GM18870 (cell line): Measurements from ENCODE around the gene PROB1.
"Not testable (repeated sequence)": the region's sequence is repeated elsewhere in the genome, so short reads cannot be mapped to it uniquely, and the experiment has no call there.

Experiments
- ATAC-seq: cut with Tn5 transposase; IDR thresholded peaks from one replicate; pipeline ENCODE4 v1.9.1; 2021; ENCODE audit warnings: moderate library complexity; ENCODE audit not compliant: unreplicated experiment

PROB1 gene

GRCh38 chr5:139393497-139394122 is 1.3 kb downstream of the PROB1 start:
- ATAC-seq: no peak

GRCh38 chr5:139392678-139393496 is 2.0 kb downstream of the PROB1 start:
- ATAC-seq: peak; percentile 37

- ATAC-seq: no peak
These were observed 2.6 kb downstream of the PROB1 start for GRCh38 chr5:139392324-139392677.

- no peak for ATAC-seq
These were observed 3.2 kb downstream of the PROB1 start for GRCh38 chr5:139391570-139392323.

DNA sequence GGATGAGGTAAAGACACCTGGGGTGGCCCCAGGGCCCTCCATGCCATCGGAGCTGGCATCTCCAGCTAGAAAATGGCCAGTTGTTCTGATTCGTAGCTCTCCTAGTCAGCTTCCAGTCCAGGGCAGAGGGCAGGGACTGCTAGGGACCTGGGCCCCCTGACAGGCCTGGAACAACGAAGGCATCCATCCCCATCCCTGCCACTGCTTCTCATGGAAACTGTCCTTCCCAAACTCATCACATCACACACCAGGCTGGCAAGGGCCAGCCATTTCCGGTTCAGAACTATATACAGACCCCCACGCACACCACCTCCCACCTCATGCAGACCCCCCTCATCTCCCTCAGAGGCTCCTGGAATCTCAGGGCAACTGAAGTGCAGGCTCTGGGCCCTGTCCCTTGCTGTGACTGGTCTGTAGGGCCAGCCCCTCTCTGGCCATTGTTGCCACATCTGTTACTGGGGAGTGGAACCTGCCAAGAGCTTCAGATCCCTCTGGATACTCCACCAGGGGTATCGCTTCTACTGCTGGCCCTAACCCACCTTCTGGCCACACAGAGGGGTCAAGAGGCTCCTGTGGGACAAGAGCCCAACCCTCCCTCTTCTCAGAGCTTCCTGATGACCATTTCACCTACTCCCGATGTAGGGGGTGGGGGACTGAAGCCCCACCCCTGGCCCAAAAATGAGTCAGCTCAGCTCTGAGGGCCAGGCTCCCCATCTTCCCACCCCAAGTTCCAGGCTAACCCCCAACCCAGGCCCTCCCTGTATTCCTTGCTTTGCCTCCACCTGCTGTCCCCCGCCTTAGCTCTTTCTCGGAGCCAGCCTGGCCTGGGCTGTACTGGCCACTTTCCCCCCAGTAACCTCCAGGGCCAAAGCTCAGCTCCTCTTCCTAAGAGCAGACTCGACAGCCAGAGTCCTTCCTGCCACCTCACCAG is 4.0 kb downstream of the PROB1 start:
- ATAC-seq: no peak

GRCh38 chr5:139389701-139390638 is 4.9 kb downstream of the PROB1 start, which contains the start of gene MZB1:
Gene MZB1, minus strand, starts transcription at chr5:139389913. Its CDS starts 57 bp downstream, at chr5:139389856.
- peak; percentile 41 for ATAC-seq

GRCh38 chr5:139388198-139388821 is 6.6 kb downstream of the PROB1 start:
- no peak for ATAC-seq

DNA sequence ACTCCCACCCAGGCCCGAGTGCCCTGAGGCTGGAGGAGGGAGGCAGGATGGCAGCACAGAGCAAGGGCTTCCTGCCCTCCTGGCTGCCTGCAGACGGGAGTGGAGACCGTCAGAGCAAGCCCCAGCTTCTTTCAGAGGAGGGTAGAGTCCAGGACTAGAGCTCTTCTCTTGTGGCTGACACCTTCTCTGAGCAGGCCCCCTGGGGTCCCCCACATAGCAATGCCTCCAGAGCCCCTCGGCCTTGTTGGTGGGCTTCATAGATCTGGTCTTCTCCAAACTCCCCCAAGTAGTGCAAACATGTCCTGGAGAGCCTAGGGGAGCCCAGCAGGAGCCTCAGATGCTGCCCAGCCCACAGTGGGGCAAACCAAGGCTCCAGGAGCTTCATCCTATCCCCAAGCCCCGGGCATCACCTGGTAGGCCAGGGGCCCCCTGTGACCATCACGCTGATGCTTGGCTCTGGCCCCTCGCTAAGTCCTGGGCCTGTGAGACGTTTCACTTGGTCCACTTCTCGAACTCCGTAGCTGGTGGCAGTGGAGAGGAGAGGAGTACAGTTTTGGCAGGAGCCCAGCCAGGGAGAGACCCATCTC is 7.2 kb downstream of the PROB1 start:
- no peak for ATAC-seq

DNA sequence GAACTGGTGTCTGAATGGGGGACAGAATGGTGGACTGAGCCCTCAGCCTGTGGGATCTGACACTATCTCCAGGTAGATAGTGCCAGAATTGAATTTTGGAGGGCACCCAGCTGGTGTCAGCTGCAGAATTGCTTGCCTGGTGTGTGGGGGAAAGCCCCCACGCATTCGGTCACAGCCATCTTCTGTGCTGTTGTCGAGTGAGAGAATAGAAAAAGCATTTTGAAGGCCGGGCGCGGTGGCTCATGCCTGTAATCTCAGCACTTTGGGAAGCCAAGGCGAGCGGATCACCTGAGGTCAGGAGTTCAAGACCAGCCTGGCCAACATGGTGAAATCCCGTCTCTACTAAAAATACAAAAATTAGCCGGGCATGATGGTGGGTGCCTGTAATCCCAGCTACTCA is 7.9 kb downstream of the PROB1 start:
- ATAC-seq: not testable (repeated sequence)

DNA sequence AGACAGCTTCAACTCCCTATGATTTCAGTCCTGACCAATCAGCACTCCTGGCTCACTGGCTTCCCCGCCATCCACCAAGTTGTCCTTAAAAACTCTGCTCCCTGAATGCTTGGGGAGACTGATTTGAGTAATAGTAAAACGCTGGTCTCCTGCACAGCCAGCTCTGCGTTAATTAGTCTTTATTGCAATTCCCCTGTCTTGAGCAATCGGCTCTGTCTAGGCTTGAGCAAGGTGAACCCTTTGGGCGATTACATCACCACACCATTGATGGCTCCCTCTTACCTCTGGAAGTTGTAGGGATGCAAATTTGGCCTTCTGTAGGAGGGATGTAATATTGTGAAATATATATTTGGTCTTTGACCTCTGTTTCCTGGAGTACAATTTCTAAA is 8.9 kb downstream of the PROB1 start:
- ATAC-seq: no peak

GRCh38 chr5:139385061-139386049 is 9.5 kb downstream of the PROB1 start:
- ATAC-seq: no peak

DNA sequence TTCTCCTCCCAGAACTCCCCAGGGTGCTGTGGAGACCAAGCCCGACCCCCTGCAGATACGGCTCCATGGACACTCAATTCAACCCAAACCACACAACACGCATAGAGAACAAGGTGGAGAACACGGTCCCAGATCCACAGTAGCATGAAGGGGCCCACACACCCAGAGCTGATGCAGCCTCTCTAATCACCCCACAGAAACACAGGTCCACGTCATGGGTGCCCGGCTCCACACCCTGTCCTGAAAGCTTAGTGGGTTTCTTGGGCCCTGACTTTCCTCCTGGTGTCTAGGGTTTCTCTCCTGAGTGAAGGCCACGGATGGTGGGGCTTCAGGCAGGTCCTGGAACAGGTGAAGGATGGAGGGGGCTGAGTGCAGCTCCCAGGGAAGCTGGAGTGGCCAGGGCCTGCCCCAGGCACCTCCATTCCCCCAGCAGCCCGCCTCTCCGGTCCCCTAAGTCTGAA is 10.3 kb downstream of the PROB1 start:
- no peak for ATAC-seq

DNA sequence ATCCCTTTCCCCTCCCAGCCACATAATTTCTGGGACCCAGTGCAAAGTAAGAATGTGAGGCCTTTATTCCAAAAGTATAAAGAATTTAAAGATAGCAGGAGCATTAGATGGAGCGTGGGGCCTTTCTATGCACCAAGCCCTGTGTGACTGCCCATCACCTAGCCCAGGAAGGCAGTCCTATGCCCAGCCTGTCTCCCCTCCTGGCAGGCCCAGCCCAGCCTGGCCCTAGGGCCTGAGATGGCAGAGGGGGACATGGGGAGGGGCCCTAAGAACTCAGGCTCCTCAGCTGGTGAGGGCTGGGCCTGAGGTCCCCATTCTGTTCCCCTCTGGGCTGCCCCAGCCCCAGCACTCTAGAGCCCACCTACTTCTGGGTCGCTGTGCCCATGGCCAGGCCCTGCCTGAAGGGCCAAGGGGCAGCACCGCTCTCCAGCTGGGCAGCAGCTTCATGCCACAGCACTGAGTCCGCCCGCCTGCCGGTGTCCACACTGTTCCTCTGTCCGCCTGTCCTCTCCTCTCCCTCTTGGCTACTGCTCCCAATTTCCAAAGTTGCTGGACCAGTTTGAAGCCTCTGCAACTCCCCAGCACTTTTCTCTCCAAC is 10.8 kb downstream of the PROB1 start:
- no peak for ATAC-seq

GRCh38 chr5:139383275-139383992 is 11.5 kb downstream of the PROB1 start, which contains the start of gene SLC23A1:
Gene SLC23A1, minus strand, starts transcription at chr5:139383297. Its CDS starts 44 bp downstream, at chr5:139383253.
- ATAC-seq: no peak

DNA sequence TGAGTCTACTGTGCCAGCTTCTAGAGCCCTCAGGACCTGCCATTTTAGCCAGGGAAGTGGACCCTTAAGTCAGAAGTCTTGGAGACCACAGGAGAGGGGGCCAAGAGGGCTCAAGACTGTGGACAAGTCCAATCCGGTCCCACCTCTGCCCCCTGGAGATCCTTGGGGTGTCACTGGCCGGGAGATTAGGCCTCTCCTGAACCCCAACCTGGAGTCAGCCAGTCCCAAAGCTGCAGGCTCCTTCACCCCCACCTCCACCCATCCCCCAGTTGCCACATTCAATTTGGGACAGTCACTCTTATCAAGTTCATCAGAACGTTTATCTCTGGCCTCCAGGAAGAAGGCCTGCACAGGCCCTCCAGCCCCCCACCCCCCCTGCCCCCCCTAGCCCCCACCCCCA is 12.1 kb downstream of the PROB1 start:
- ATAC-seq: no peak
